GM08714 (cell line): ENCODE data around the gene SMARCD2.
"Not testable (repeated sequence)": the region's sequence is repeated elsewhere in the genome, so short reads cannot be mapped to it uniquely, and the experiment has no call there.

ENCODE experiments used
- H3K4me3 ChIP-seq: fragments of 200-500 bp; sonication (Bioruptor generic); 2 replicates; pipeline ENCODE4 v1.5.1; 2014; ENCODE audit warnings: mild to moderate bottlenecking, low read length, inconsistent platforms
- ZNF274 ChIP-seq: IDR thresholded peaks from 2 replicates; pipeline ENCODE4 v1.6.1; 2012; ENCODE audit warnings: mild to moderate bottlenecking, low read depth, low read length

The SMARCD2 gene

GRCh38 chr17:63842540-63843386 lies at the start of gene SMARCD2:
Gene SMARCD2 (minus strand): TSS chr17:63842685. CDS start chr17:63842674, 11 bp downstream.
- no peak for TF ChIP-seq ZNF274
- peak within 1 kb of the TSS; percentile 90 for H3K4me3 ChIP-seq

DNA sequence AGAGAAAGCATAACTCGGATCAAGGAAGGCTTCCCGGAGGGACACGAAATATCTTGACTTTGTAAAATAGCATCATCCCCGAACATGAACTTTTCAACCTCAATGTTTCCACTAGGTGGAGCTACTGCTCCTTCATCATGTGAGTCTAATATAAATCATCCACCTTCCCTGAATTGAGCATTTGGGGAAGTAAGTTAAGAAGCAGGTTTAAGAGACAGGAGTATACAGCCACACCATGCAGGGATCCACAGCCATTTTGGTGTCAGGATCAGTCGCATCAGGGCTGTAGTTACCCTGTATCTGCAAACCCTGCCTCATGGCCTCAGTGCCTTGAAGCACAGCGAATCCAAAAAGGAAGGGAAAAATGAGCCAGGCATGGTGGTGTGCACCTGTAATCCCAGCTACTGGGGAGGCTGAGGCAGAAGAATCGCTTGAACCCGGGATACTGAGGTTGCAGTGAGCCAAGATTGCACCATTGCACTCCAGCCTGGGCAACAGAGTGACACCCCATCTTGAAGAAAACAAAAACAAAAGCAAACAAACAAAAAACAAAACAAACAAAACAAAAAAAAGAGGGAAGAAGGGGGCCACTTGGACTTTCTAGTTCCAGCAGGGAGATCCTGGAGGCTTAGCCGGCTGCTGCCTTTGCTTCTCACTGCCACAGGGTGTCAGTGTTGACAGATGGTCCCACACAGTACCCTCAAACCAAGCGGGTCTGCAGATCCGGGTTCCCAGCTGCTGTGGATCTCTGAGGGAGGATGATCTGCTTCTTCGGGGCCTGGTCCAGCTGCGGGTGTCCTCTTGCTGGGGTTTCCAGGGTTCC lies 46.8 kb upstream of the SMARCD2 start:
- H3K4me3 ChIP-seq = not testable (repeated sequence)

DNA sequence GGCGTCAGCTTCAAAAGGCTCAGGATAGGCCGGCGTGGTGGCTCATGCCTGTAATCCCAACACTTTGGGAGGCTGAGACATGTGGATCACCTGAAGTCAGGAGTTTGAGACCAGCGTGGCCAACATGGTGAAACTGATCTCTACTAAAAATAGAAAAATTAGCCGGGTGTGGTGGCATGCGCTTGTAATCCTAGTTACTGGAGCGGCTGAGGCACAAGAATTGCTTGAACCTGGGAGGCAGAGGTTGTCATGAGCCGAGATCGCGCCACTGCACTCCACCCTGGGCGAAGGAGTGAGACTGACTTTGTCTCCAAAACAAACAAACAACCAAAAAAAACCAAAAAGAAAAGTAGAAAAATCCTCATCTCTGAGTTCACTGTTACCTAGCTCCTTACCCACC lies 42.6 kb upstream of the SMARCD2 start:
- not testable (repeated sequence) for H3K4me3 ChIP-seq

GRCh38 chr17:63882626-63883126 lies 40.2 kb upstream of the SMARCD2 start:
- not testable (repeated sequence) for H3K4me3 ChIP-seq

DNA sequence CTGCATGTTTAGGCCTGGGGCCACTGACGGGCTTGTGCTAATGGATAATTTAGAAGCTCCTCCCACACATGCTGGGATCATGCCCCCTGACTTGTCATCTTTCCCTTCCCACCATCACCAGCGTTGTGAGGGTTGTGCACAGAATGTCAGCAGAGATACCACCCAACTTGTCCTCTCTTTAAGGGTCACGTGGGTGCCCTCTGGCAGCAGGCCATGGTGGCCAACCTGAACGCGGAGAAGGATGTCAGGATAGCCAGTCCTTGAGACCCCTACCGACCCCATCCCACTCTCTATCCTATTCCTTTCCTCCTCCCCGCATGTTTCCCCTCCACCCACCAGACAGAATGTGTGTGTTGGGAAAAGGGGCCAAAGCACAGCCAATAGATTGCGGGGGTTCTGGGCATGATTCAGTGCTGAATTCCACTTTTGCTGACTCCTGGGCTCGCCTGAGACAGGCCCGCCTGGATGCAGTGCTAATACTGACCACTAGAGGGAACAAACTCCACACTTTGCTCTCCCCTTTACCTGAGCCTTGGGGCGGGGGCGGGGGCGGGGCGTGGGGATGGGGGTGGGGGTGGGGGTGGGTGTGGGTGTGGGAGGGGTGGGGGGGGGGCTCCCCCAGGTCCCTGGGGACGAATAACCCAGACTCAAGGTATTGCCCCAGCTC lies 39.6 kb upstream of the SMARCD2 start, which contains the start of gene GH2:
TSS of gene GH2 (minus strand) at position 10 of the 667 bp plus-strand sequence. CDS start 143 bp downstream, outside the sequence.
- H3K4me3 ChIP-seq = no peak within 1 kb of the TSS
- no peak for TF ChIP-seq ZNF274

DNA sequence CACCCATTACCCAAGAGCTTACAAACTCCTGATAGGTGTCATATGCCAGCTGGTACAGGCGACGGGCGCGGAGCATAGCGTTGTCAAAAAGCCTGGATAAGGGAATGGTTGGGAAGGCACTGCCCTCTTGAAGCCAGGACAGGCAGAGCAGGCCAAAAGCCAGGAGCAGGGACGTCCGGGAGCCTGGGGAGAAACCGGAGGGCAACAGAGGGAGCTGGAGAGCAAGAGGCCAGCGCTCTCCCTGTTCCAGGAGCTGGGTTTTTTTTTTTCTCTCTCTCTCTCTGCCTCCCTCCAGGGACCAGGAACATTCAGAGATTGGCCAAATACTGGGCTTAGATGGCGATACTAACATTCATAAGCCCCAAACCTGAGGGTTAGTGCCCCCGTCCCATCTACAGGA lies 38.9 kb upstream of the SMARCD2 start:
- H3K4me3 ChIP-seq = not testable (repeated sequence)

GRCh38 chr17:63880706-63881105 lies 38.2 kb upstream of the SMARCD2 start:
- TF ChIP-seq ZNF274 = no peak
- no peak overlapping the region for H3K4me3 ChIP-seq

- not testable (repeated sequence) for H3K4me3 ChIP-seq
Measured at GRCh38 chr17:63878413-63878812, 35.9 kb upstream of the SMARCD2 start.

- H3K4me3 ChIP-seq = not testable (repeated sequence)
Measured at GRCh38 chr17:63874693-63875092, 32.2 kb upstream of the SMARCD2 start.

DNA sequence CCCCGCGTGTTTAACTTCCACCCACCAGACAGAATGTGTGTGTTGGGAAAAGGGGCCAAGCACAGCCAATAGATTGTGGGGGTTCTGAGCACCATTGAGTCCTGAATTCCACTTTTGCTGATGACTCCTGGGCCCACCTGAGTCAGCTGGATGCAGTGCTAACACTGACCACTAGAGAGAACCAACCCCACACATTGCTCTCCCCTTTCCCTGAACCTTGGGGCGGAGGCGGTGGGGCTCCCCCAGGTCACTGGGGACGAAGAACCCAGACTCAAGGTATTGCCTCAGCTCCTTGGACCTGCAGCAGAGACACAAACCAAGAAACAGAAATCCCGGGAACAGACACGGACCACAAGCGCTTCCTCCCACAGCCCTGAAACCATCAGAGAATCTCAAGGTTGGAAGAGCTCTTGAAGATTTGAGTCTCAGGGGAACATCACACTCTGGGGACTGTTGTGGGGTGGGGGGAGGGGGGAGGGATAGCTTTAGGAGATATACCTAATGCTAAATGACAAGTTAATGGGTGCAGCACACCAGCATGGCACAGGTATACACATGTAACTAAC lies 31.7 kb upstream of the SMARCD2 start:
- not testable (repeated sequence) for H3K4me3 ChIP-seq

- not testable (repeated sequence) for H3K4me3 ChIP-seq
Measured at GRCh38 chr17:63873577-63873976, 31.1 kb upstream of the SMARCD2 start, which contains the start of gene CSH2. Gene CSH2 (minus strand): TSS chr17:63873677. CDS start chr17:63873614, 63 bp downstream.

- H3K4me3 ChIP-seq = not testable (repeated sequence)
Measured at GRCh38 chr17:63871646-63872365, 29.3 kb upstream of the SMARCD2 start.

GRCh38 chr17:63870292-63870665 lies 27.8 kb upstream of the SMARCD2 start:
- H3K4me3 ChIP-seq = not testable (repeated sequence)

DNA sequence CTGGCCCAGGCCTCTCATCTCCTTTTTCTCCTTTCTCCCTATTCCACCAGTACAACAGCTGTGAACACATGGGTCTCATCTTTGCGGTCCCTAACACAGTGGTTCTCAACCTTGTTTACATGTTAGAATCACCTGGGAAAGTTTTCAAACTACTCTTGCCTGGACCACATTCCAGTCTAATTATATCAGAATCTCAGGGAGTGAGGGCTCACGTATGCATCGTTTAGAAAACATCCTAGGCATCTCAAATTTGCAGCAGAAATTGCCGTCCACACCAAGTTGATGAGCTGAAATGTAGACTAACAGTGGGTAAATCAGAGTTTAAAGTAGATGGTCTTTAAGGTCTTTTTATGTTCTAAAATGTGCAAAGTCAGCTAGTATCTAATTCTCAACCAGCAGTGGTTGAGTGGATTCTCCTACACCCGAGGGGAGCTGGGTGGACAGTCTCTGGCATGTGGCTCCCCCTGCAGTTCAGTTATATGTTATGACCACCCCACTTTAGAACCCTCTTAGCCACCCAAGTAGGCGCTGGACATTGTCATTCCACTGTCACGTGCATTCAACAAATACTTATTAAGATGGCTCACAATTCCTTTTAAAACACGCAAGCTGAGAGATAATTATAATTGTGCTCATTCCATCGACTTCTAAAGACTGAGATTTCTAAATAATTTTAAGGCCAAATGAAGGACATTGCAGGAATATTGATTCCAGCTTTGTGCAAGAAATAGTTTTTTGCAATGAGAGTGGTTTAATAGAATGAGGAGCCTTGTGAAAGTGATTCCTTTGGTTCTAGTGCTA lies 27.2 kb upstream of the SMARCD2 start:
- H3K4me3 ChIP-seq = not testable (repeated sequence)

GRCh38 chr17:63866625-63867024 lies 24.1 kb upstream of the SMARCD2 start:
- not testable (repeated sequence) for H3K4me3 ChIP-seq
